GM12878 (cell line): ENCODE measurements around the gene P2RY11. TPM values are rescaled to one million over a fixed set of nuclear protein-coding genes. Genes with fewer than 3 reads are reported as not detected.

Experiments
- ATAC-seq: fragments of 200-7000 bp; cut with Tn5 transposase; 3 replicates; pipeline ENCODE4 v1.9.1; 2020; ENCODE audit warnings: mild to moderate bottlenecking, moderate library complexity
- BruUV-seq: library from RNA; stranded (reverse); fragments of 400-500 nt; replicated peaks from 2 replicates; lab custom pipeline; 2021; lab: Mats Ljungman, UMichigan
- CTCF ChIA-PET: fragments of 300-600 bp; sonication (Branson Sonifier 250); formaldehyde crosslinking; extraction: SDS; loops from one replicate; lab custom pipeline; 2021; ENCODE audit warnings: inconsistent platforms; lab: Yijun Ruan, JAX
- POLR2A ChIA-PET: fragments of 350-600 bp; formaldehyde crosslinking; extraction: SDS; loops from one replicate; lab custom pipeline; 2021; ENCODE audit warnings: inconsistent platforms; lab: Charles Lee
- RAD21 ChIA-PET: fragments of 300-600 bp; sonication (Branson Sonifier 250); formaldehyde crosslinking; loops from one replicate; lab custom pipeline; 2023; ENCODE audit warnings: antibody characterized with exemption; ENCODE audit not compliant: unreplicated experiment; lab: Charles Lee
- SMC1A ChIA-PET: fragments of 300-600 bp; sonication (Branson Sonifier 250); formaldehyde crosslinking; loops from one replicate; lab custom pipeline; 2023; ENCODE audit not compliant: unreplicated experiment, uncharacterized antibody; lab: Charles Lee
- DNase-seq: peaks from one replicate; pipeline ENCODE4 v3.0.0-alpha.2; 2011; ENCODE audit warnings: low read depth, low spot score
- FAIRE-seq: peaks from 3 replicates; lab custom pipeline; 2011; peaks lifted over from hg19 to GRCh38; lab: Jason Lieb, UNC
- H2AFZ ChIP-seq: 2 replicates; pipeline ENCODE4 v1.6.0; 2011; ENCODE audit warnings: low read depth, low read length, control low read depth; ENCODE audit not compliant: control insufficient read depth
- H3K27ac ChIP-seq: 2 replicates; pipeline ENCODE4 v1.5.1; 2011; ENCODE audit warnings: control low read depth; ENCODE audit not compliant: control insufficient read depth, insufficient read depth
- H3K27me3 ChIP-seq, 2 experiments: replicated peaks in 1 of 2; 2 replicates each; pipeline versions ENCODE4 v1.6.0 to v1.6.1; 2011; ENCODE audit warnings: low read length in 1 of 2; ENCODE audit not compliant: control insufficient read depth in 2 of 2, insufficient read depth in 2 of 2
- H3K36me3 ChIP-seq, 2 experiments: 2 replicates each; pipeline ENCODE4 v1.5.1; 2011; ENCODE audit warnings: low read length in 1 of 2; ENCODE audit not compliant: control insufficient read depth in 2 of 2, insufficient read depth in 2 of 2
- H3K4me1 ChIP-seq: 2 replicates; pipeline ENCODE4 v1.6.1; 2011; ENCODE audit warnings: mild to moderate bottlenecking, low read length, moderate library complexity, mixed read lengths; ENCODE audit not compliant: control insufficient read depth, insufficient read depth
- H3K4me2 ChIP-seq: 2 replicates; pipeline ENCODE4 v1.6.0; 2011; ENCODE audit warnings: control low read depth; ENCODE audit not compliant: control insufficient read depth, insufficient read depth
- H3K4me3 ChIP-seq: fragments of 200-600 bp; sonication (generic); 2 replicates; pipeline ENCODE4 v1.5.1; 2016
- H3K79me2 ChIP-seq: 2 replicates; pipeline ENCODE4 v1.6.0; 2011; ENCODE audit warnings: low read length; ENCODE audit not compliant: control insufficient read depth, insufficient read depth
- H3K9ac ChIP-seq: 2 replicates; pipeline ENCODE4 v1.8.0; 2011; ENCODE audit warnings: low read length, control low read depth, mixed read lengths; ENCODE audit not compliant: control insufficient read depth, insufficient read depth
- H3K9me3 ChIP-seq: replicated peaks from 3 replicates; pipeline ENCODE4 v1.5.1; 2011; ENCODE audit warnings: mild to moderate bottlenecking, low read length; ENCODE audit not compliant: control insufficient read depth, insufficient read depth
- H4K20me1 ChIP-seq: 2 replicates; pipeline ENCODE4 v1.6.0; 2011; ENCODE audit not compliant: control insufficient read depth, insufficient read depth
- CHD1 ChIP-seq: IDR thresholded peaks from 2 replicates; pipeline ENCODE4 v1.6.1; 2012; ENCODE audit warnings: low read depth, low read length, improper control_type of control experiment
- HDAC2 ChIP-seq: fragments of 200-600 bp; sonication (generic); IDR thresholded peaks from 2 replicates; pipeline ENCODE4 v1.6.1; 2017
- JUND ChIP-seq: IDR thresholded peaks from 2 replicates; pipeline ENCODE4 v1.6.1; 2012; ENCODE audit warnings: low read depth, mild to moderate bottlenecking, low read length, improper control_type of control experiment, moderate library complexity
- MTA2 ChIP-seq: fragments of 450-650 bp; IDR thresholded peaks from 2 replicates; pipeline ENCODE4 v1.6.1; 2016; ENCODE audit warnings: low read depth, mild to moderate bottlenecking, moderate library complexity
- MYB ChIP-seq: fragments of 150-350 bp; IDR thresholded peaks from 2 replicates; pipeline ENCODE4 v1.6.1; 2014; ENCODE audit warnings: mild to moderate bottlenecking, low read depth, low read length, borderline replicate concordance
- NRF1 ChIP-seq: conservative IDR thresholded peaks from 2 replicates; pipeline ENCODE4 v1.6.1; 2011; ENCODE audit warnings: mild to moderate bottlenecking, low read depth, low read length, improper control_type of control experiment
- RUNX3 ChIP-seq: IDR thresholded peaks from 2 replicates; pipeline ENCODE4 v1.6.1; 2012; ENCODE audit warnings: low read length, inconsistent platforms
- SMARCA5 ChIP-seq: fragments of 450-650 bp; IDR thresholded peaks from 2 replicates; pipeline ENCODE4 v1.6.1; 2017; ENCODE audit warnings: mild to moderate bottlenecking
- TARDBP ChIP-seq: IDR thresholded peaks from 2 replicates; pipeline ENCODE4 v1.6.1; 2016; ENCODE audit warnings: borderline replicate concordance
- TCF7 ChIP-seq: IDR thresholded peaks from 2 replicates; pipeline ENCODE4 v1.6.1; 2014; ENCODE audit warnings: antibody characterized with exemption, borderline replicate concordance
- ZBTB40 ChIP-seq: fragments of 450-650 bp; IDR thresholded peaks from 2 replicates; pipeline ENCODE4 v1.6.1; 2016; ENCODE audit warnings: mild to moderate bottlenecking, moderate library complexity, borderline replicate concordance
- ZNF24 ChIP-seq: fragments of 450-650 bp; IDR thresholded peaks from 2 replicates; pipeline ENCODE4 v1.6.1; 2017; ENCODE audit warnings: antibody characterized with exemption, mild to moderate bottlenecking
- WGBS: methylation state at CpG from one replicate; pipeline ENCODE4 v1.1.6; 2016; ENCODE audit warnings: low lambda C conversion rate; ENCODE audit not compliant: insufficient replicate concordance, insufficient coverage; ENCODE audit errors: missing lambda C conversion rate; 5-methylcytosine and 5-hydroxymethylcytosine counted together
- in situ Hi-C: fragments of 300-500 bp; cut with MboI; formaldehyde crosslinking; loops from 9 replicates; pipeline ENCODE4 v1.14.3; 2018; ENCODE audit warnings: mixed read lengths
- intact Hi-C: fragments of 100-400 bp; cut with micrococcal nuclease; formaldehyde crosslinking; loops from one replicate; pipeline ENCODE4 v1.14.2; 2022; ENCODE audit not compliant: unreplicated experiment
- polyA plus RNA-seq, 11 experiments: library from polyadenylated mRNA; depleted of rRNA in 4 of 11; unstranded in 6 of 11; stranded (reverse) in 5 of 11; fragments of >200 nt; fragmentation: Nextera tagmentation in 4 of 11; fragmentation: Illumina TruSeq in 1 of 11; extraction: Ambion mirVana in 4 of 11; extraction: Trizol in 1 of 11; gene quantifications; 1 replicate in 1 of 11; 2 replicates in 10 of 11; pipeline versions ENCODE4 v1.2.1 to v1.2.3, GENCODE V29; 2011 to 2016; ENCODE audit warnings: inconsistent platforms in 2 of 11, missing spikeins in 2 of 11, low read depth in 1 of 11
- total RNA-seq, 4 experiments: library from RNA; depleted of rRNA in 3 of 4; stranded (reverse); fragments of >200 nt in 3 of 4; fragmentation: Illumina TruSeq in 1 of 4; extraction: Trizol in 1 of 4; gene quantifications; 2 replicates each; pipeline versions ENCODE4 v1.2.1 to v1.2.3, GENCODE V29; 2013 to 2021

Gene P2RY11
- total and polyA plus RNA-seq, 10 of the 15 experiments (the other 5 are each of a cell fraction or from before 2014, with no cell fraction given) = 0.14 to 46.5 (median 7.6) TPM

- POLR2A ChIA-PET = no interaction called here
- intact Hi-C loops = no loop called here
Observed at GRCh38 chr19:10159610-10160009, 48.1 kb downstream of the P2RY11 start.

GRCh38 chr19:10163536-10163935 lies 52.0 kb downstream of the P2RY11 start:
- H4K20me1 ChIP-seq = no peaks in the 10 kb centered on the region
- no TSS peak for BruUV-seq
- no peaks in the 10 kb centered on the region; the same call in 1 of the 2 replicates for H3K4me1 ChIP-seq
- ChIA-PET SMC1A (interaction anchor here (1.9 kb wide), 1 partner anchor 86 kb away, joined by 8 read pairs; no protein-coding TSS in a partner anchor), POLR2A (interaction anchor here (0.7 kb wide), 1 partner anchor 58 kb away, joined by 3 read pairs; no protein-coding TSS in a partner anchor), CTCF (interaction anchor here (0.9 to 1.5 kb wide), 2 partner anchors 86 to 231 kb away, joined by 3 to 5 read pairs; no protein-coding TSS in a partner anchor), RAD21 (no interaction called here)
- no peak for FAIRE-seq
- no peaks in the 10 kb centered on the region for H3K27me3 ChIP-seq
- H3K4me2 ChIP-seq = no peak overlapping the region
- no peak for DNase-seq
- peak; percentile 39; the same call in 1 of the 2 replicates for TF ChIP-seq ZBTB40
- TF ChIP-seq ZNF24 = no peak
- TF ChIP-seq SMARCA5 = no peak
- H3K9ac ChIP-seq = no peak overlapping the region
- ATAC-seq = no peak
- H3K36me3 ChIP-seq = peaks cover 32 to 48% of the 10 kb centered on the region in 2 experiments
- H3K9me3 ChIP-seq = no peaks in the 10 kb centered on the region
- no peak overlapping the region for H2AFZ ChIP-seq
- in situ Hi-C loops = no loop called here
- 67% methylated on average over 3 of the region's 3 CpGs for WGBS
- intact Hi-C loops = no loop called here
- H3K79me2 ChIP-seq = no peaks in the 10 kb centered on the region
- H3K4me3 ChIP-seq = no peak overlapping the region
- H3K27ac ChIP-seq = no peak overlapping the region

More at GRCh38 chr19:10159610-10160009, 48.1 kb downstream of the P2RY11 start:
- TF ChIP-seq MYB (no peak), TARDBP (no peak), RUNX3 (no peak), TCF7 (no peak), HDAC2 (no peak), NRF1 (no peak), MTA2 (no peak), CHD1 (no peak), JUND (no peak)
- TF ChIP-seq, all 136 proteins: peak for 0
- WGBS = 98% methylated on average over 16 of the region's 16 CpGs
- Histone ChIP-seq H3K36me3 (peaks cover 34 to 59% of the 10 kb centered on the region in 2 experiments), H3K79me2 (no peaks in the 10 kb centered on the region), H3K9ac (no peak overlapping the region), H3K4me1 (no peaks in the 10 kb centered on the region), H4K20me1 (no peaks in the 10 kb centered on the region), H3K27ac (no peak overlapping the region), H2AFZ (no peak overlapping the region), H3K9me3 (no peaks in the 10 kb centered on the region), H3K4me2 (no peak overlapping the region), H3K27me3 (no peaks in the 10 kb centered on the region), H3K4me3 (no peak overlapping the region)
- FAIRE-seq = no peak
- no peak for DNase-seq
- ATAC-seq = no peak
- BruUV-seq = no TSS peak
- SMC1A ChIA-PET = no interaction called here
- RAD21 ChIA-PET = no interaction called here
- in situ Hi-C loops = no loop called here
- CTCF ChIA-PET = no interaction called here
